ENCODE results near the gene CEP162.
"Not testable (repeated sequence)": the region's sequence is repeated elsewhere in the genome, so short reads cannot be mapped to it uniquely, and the experiment has no call there.

The CEP162 gene

DNA sequence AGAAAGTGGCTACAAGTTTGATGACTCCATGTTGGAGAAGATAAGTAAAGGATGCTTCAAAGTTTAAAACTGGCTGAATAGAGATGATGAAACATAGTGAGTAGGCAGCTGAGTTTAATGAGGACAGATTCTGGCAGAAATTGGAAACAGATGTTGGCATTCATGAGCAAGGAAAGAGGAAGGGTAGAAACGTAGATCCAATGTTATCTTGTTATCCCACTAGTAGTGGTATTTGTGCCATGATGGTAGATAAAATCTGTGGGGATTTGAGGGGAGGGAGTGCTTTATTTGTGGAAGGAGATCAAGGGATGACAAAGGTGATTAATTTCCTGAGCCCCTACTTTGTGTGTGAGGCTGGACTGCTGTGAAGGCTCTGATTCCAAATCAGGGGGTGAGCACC, 124.4 kb downstream of the CEP162 start:
- H3K27ac ChIP-seq: no peak overlapping the region
- DNase-seq (ENCODE audit: low read depth, low spot score): no peak

DNA sequence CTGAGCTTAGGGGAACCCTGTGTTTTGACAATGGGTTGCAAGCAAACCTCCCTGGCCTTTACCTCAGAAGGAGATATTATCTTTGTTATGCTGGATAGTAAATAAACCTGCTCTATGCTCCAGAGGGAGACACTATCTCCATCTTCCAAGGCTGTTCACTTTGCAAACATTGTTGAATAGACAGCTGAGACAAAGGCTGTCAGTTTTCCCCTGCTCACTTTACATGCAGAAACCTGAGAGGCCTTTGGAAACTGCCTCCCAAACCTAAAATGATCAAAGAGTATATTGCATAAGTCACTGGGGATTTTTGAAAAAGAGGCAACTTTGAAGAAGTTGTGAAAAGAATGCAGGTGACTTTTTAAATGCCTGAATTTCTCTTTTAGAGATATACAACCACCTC, 132.3 kb downstream of the CEP162 start:
- H3K27ac ChIP-seq: no peak overlapping the region
- no peak for DNase-seq (ENCODE audit: low read depth, low spot score)

DNA sequence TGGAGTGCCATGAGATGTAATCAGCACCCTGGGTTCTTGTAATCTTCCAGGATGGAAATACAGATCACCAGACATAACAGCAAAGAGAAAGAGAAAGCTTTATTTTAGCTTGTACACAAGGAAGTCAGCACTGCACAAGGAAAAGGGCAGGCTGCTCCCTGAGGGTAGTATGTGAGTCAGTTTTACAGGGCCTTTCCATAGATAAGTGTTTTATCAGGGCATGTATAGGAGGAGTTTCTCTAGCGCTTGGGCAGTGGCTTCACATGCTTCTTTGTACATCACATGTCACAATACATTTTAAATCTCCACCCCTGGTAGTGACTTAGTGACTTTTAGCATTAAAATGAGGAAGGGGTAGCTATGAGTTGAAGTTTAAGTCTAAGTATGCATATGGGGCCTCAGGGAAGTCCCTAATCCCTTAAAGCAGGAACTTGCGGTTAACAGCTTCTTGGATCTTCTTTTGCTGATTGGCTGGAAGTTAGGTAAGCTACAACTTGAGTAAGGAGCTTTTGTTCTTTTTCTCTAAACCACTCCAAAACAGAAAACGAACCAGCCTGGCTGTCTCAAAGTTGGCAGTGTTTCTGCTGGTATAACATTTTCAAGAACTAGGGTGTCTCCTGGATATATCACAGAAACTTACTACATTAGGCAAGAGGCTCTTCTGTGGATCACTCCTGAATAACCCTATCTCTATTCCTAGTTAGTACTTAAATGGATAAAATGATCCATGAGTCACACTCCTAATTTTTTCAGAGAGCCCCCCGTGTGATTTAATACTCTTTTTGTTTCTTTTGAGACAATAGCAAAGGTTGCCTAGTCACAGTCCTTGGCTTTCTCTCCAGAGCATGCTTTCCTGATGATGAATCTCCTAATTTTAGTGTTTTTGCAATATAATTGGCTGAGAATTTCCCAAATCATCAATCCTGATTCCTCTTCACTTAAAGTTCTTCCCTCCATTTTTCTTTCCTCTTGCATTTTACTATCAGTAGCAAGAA, 133.7 kb downstream of the CEP162 start:
- DNase-seq (ENCODE audit: low read depth, low spot score): peak; percentile 14
- no peak overlapping the region for H3K27ac ChIP-seq

DNA sequence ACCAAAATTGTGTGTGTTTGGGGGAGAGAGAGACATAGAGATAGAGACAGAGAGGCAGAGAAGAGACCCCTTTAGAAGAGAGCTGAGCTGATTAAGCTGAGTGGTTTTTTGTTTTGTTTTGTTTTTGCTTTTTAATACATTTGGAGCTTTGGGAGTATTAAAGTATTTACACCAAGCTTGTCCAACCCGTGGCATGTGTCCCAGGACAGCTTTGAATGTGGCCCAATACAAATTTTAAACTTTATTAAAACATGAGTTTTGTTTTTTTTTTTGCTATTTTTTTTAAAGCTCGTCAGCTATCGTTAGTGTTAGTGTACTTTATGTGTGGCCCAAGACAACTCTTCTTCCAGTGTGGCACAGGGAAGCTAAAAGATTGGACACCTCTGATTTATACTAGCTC, 137.9 kb downstream of the CEP162 start:
- no peak overlapping the region for H3K27ac ChIP-seq
- DNase-seq (ENCODE audit: low read depth, low spot score): no peak

DNA sequence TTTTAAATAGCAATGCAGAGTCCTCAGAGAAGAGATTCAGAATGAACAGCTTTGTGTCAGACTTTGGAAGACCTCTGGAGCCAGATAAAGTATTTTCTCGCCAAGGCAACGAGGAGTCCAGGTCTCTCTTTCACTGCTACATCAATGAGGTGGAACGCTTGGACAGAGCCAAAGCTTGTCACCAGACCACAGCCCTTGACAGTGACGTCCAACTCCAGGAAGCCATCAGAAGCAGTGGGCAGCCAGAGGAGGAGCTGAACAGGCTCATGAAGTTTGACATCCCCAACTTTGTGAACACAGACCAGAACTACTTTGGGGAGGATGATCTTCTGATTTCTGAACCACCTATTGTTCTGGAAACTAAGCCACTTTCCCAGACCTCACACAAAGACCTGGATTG, 138.4 kb downstream of the CEP162 start:
- H3K27ac ChIP-seq: no peak overlapping the region
- no peak for DNase-seq (ENCODE audit: low read depth, low spot score)

DNA sequence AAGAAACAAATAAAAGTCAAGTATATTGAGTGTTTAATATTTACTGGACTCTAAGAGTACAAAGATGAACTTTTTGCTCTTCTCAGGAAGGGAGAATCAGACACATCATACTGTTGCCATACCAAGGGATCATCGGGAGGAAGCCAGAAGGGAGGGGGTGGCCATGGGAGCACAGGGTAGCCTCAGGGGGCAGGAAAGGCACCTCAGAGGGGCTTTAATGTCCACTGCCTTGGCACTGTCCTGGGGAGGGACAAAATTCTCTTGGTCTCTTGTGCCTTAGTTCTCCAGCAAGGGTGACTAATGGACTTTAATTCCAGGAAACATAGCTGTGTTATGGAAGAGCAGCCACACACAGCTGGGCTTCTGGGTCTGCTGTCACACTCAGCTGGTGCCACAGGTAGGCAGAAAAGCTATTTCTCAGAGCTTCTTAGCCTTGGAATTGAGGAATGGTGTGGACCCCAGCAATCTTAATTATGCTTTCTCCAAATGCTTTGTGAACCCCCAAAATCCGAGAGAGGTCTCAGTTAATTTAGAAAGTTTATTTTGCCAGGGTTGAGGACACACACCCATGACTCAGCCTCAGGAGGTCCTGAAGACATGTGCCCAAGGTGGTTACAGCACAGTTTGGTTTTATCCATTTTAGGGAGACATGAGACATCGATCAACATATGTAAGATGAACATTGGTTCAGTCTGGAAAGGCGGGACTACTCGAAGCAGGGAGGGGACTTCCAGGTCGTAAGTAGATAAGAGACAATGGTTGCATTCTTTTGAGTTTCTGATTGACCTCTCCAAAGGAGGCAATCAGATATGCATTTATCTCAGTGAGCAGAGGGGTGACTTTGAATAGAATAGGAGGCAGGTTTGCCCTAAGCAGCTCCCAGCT, 140.7 kb downstream of the CEP162 start:
- DNase-seq (ENCODE audit: low read depth, low spot score): no peak
- H3K27ac ChIP-seq: no peak overlapping the region

DNA sequence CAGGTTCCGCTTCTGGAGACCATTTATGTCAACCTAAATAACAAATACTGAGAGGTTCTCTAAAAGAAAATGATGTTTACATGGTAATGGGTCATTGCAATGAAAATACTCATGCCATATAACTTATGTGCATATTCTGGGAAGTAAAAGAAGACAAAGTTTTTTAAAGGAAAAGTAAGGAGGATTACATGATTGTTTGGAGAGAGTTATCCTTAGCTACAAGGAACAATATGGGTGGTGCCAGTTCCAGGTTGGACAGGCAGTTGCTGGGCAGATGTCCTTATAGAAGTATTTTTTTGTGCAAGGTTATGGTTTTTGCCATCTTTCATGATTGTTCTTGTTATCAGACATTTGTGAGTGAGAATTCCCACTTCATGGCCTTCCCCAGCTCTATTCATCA, 141.4 kb downstream of the CEP162 start:
- no peak overlapping the region for H3K27ac ChIP-seq

DNA sequence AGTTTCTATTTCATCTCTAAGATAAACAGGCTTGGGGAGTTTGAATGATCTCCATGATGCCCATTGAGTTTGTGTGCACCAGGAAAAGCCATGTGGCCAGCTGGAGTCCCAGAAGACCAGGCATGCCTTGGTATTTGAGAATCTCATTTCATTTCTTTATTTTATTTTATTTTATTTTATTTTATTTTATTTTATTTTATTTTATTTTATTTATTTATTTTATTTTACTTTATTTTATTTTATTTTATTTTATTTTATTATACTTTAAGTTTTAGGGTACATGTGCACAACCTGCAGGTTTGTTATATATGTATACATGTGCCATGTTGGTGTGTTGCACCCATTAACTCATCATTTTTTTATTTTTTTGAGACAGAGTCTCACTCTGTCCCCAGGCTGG, 142.7 kb downstream of the CEP162 start:
- not testable (repeated sequence) for H3K27ac ChIP-seq; DNase-seq (ENCODE audit: low read depth, low spot score)

More for the DNA sequence above, 141.4 kb downstream of the CEP162 start:
- DNase-seq (ENCODE audit: low read depth, low spot score): no peak

DNA sequence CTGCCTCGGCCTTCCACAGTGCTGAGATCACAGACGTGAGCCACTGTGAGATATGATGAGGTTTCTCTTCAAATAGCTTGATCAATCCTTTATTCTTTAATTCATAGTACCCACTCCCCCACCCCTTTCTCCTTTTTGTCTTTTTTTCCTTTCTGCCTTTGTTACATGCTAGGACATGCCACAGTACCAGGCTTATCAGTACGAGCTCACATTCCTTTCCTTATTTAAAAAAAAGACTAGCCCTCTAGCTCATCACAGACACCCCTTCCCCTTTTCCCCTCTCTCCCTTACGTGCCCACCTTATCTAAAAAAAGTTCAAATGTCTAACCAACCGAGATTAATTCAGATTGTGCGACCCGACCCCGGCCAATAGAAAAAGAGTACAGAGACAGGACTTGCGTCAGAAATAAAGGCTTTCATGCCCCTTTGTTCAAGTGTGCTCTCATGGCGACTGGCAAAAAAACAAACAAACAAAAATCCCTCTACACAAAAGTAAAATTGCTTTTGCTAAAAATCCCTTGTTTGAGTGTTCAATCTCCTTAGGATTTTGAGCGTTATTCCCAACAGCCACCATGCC, 144.7 kb downstream of the CEP162 start:
- no peak for DNase-seq (ENCODE audit: low read depth, low spot score)

DNA sequence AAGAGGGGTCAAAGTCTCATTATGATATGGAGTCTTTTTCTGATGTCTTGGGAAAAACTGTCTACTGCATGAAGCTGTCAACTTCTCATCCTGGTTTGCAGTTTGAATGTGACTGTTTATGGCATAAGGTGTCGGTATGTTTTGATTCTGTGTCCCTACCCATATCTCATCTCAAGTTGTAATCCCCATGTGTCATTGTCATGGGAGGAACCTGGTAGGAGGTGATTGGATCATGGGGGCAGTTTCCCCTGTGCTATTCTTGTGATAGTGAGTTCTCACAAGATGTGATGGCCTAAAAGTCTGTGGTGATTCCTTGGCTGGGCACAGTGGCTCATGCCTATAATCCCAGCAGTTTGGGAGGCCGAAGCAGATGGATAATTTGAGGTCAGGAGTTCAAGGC, 146.2 kb downstream of the CEP162 start:
- DNase-seq (ENCODE audit: low read depth, low spot score): no peak
- no peak overlapping the region for H3K27ac ChIP-seq

More for the DNA sequence above, 144.7 kb downstream of the CEP162 start:
- no peak overlapping the region for H3K27ac ChIP-seq

DNA sequence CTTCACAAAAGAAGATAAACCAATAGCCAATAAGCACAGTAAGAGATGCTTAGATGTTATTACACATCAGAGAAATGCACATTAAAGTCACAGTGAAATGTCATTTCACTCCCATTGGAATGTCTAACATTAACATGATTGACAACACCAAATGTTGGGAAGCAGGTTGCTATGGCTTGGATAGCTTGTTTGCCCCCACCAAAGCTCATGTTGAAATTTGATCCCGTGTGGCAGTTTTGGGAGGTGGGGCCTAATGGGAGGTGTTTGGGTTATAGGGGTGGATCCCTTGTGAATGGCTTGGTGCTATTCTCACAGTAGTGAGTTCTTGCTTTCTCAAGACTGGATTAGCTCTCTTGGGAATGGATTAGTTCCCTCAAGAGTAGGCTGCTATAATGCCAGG, 149.1 kb downstream of the CEP162 start:
- no peak for DNase-seq (ENCODE audit: low read depth, low spot score)
- no peak overlapping the region for H3K27ac ChIP-seq

DNA sequence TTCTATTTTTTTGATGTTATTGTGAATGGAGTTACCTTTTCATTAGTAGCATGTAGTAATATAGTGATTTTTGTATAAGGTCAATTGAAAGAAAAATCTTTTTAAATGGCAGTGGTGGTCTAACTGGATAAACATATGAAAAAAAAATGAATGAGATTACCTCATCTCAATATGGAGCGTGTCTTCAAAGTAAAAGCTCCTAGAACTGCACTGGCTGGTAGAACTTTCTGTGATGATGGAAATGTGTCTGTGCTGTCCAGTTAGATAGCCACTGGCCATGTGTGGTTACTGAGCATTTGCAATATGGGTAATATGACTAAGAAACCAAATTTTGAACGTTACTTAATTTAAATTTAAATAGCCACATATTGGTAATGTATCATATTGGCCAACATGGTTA, 149.8 kb downstream of the CEP162 start:
- H3K27ac ChIP-seq: no peak overlapping the region
- DNase-seq (ENCODE audit: low read depth, low spot score): no peak

DNA sequence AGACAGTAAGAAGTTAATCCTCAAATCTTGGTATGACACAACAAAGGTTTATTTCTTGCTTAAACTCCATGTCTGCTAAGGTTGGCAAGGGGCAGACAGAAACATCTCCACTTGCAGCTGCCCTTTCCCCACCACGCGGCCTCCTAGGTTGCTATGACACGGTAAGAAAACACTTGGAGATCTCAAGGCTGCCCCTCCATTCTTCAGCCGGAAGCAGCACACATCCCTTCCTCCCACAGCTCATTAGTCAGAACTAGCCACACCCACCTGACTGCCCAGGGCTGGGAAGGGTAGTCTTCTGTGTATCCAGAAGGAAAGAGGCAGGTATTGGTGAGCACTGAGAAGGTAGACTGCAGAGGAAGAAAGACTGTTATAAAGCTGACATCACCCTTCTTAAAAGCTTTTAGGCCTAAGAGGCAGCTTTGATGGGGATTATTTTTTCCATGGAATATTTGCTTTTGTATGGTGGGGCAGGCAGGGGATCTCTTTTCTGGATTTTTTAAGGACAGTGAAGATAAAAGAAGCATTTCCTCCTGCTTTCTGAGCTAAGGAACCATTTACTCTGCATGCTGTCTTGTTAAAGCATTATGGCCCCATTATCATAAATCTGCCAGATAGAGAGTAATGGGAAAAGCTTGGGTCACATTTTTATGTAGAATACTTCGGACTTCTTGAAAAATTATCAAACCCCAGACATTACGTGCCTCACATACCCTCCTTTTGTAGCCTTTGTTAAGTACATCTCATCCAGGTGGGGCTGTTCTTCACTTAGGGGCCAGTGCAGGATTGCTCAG, 152.3 kb downstream of the CEP162 start:
- peak; percentile 8 for DNase-seq (ENCODE audit: low read depth, low spot score)
- H3K27ac ChIP-seq: no peak overlapping the region
